Astrocyte (in vitro differentiated cells and primary cell): ENCODE results near the gene NBL1. TPM values are rescaled to one million over a fixed set of nuclear protein-coding genes. Genes with fewer than 3 reads are reported as not detected.

Source experiments
- DNase-seq: peaks from one replicate; pipeline ENCODE4 v3.0.0-alpha.2; 2010; ENCODE audit warnings: low read depth
- FAIRE-seq: peaks from 2 replicates; lab custom pipeline; 2011; peaks lifted over from hg19 to GRCh38; lab: Jason Lieb, UNC
- H2AFZ ChIP-seq: 2 replicates; pipeline ENCODE4 v1.6.0; 2012; ENCODE audit warnings: low read depth, low read length, inconsistent platforms
- H3K27ac ChIP-seq: 2 replicates; pipeline ENCODE4 v1.5.1; 2011; ENCODE audit warnings: low read depth, low read length, inconsistent platforms
- H3K27me3 ChIP-seq: 2 replicates; pipeline ENCODE4 v1.6.0; 2011; ENCODE audit warnings: low read length, inconsistent platforms; ENCODE audit not compliant: insufficient read depth
- H3K36me3 ChIP-seq: 2 replicates; pipeline ENCODE4 v1.5.1; 2011; ENCODE audit warnings: low read length, inconsistent platforms; ENCODE audit not compliant: insufficient read depth
- H3K4me1 ChIP-seq: 2 replicates; pipeline ENCODE4 v1.5.1; 2011; ENCODE audit warnings: low read length, inconsistent platforms; ENCODE audit not compliant: insufficient read depth
- H3K4me2 ChIP-seq: 2 replicates; pipeline ENCODE4 v1.6.0; 2012; ENCODE audit warnings: low read length, inconsistent platforms
- H3K4me3 ChIP-seq: 2 replicates; pipeline ENCODE4 v1.5.1; 2011; ENCODE audit warnings: low read depth, mild to moderate bottlenecking, low read length, inconsistent platforms; ENCODE audit not compliant: insufficient read depth
- H3K79me2 ChIP-seq: 2 replicates; pipeline ENCODE4 v1.6.0; 2012; ENCODE audit warnings: mild to moderate bottlenecking, low read length, inconsistent platforms; ENCODE audit not compliant: insufficient read depth
- H3K9ac ChIP-seq: 2 replicates; pipeline ENCODE4 v1.6.0; 2012; ENCODE audit warnings: mild to moderate bottlenecking, low read length, inconsistent platforms
- H3K9me3 ChIP-seq: 2 replicates; pipeline ENCODE4 v1.5.1; 2012; ENCODE audit warnings: low read depth, mild to moderate bottlenecking, low read length, inconsistent platforms; ENCODE audit not compliant: insufficient read depth
- H4K20me1 ChIP-seq: 2 replicates; pipeline ENCODE4 v1.6.0; 2012; ENCODE audit warnings: low read length, inconsistent platforms; ENCODE audit not compliant: insufficient read depth
- H3K27ac Mint-ChIP-seq: one replicate; pipeline ENCODE4 v1.8.0; 2021; ENCODE audit warnings: mild to moderate bottlenecking, mixed read lengths; ENCODE audit not compliant: unreplicated experiment
- H3K27me3 Mint-ChIP-seq: one replicate; pipeline ENCODE4 v1.8.0; 2021; ENCODE audit warnings: low read depth, mixed read lengths; ENCODE audit not compliant: unreplicated experiment
- H3K36me3 Mint-ChIP-seq: one replicate; pipeline ENCODE4 v1.8.0; 2021; ENCODE audit warnings: low read depth, mixed read lengths; ENCODE audit not compliant: unreplicated experiment
- H3K4me1 Mint-ChIP-seq: one replicate; pipeline ENCODE4 v1.8.0; 2021; ENCODE audit warnings: low read depth, mixed read lengths; ENCODE audit not compliant: unreplicated experiment
- H3K4me3 Mint-ChIP-seq: one replicate; pipeline ENCODE4 v1.8.0; 2021; ENCODE audit warnings: mild to moderate bottlenecking, moderate library complexity, mixed read lengths; ENCODE audit not compliant: unreplicated experiment
- H3K9me3 Mint-ChIP-seq: one replicate; pipeline ENCODE4 v1.8.0; 2021; ENCODE audit warnings: mild to moderate bottlenecking, mixed read lengths; ENCODE audit not compliant: unreplicated experiment
- CTCF ChIP-seq: IDR thresholded peaks from 2 replicates; pipeline ENCODE4 v1.5.1; 2011; ENCODE audit warnings: low read depth, mild to moderate bottlenecking, inconsistent platforms, low read length, moderate library complexity; ENCODE audit not compliant: insufficient read depth
- EZH2 ChIP-seq: IDR thresholded peaks from 2 replicates; pipeline ENCODE4 v1.6.1; 2012; ENCODE audit warnings: mild to moderate bottlenecking, low read length, inconsistent platforms; ENCODE audit not compliant: insufficient read depth
- total RNA-seq: library from RNA; stranded (reverse); gene quantifications from 2 replicates; pipeline ENCODE4 v1.2.1, GENCODE V29; 2021

NBL1 gene
- total RNA-seq, 1 donor from 2014 or later: 58.3 TPM

GRCh38 chr1:19668888-19669287 is 24.8 kb downstream of the NBL1 start:
- Mint-ChIP-seq H3K36me3 (peaks cover 2% of the 10 kb centered on the region), H3K4me1 (no peaks in the 10 kb centered on the region), H3K27me3 (peaks cover 72% of the 10 kb centered on the region), H3K27ac (no peak overlapping the region), H3K9me3 (no peaks in the 10 kb centered on the region), H3K4me3 (no peak overlapping the region)
- Histone ChIP-seq H4K20me1 (peaks cover 5% of the 10 kb centered on the region), H3K27ac (no peak overlapping the region), H3K4me2 (no peak overlapping the region), H3K79me2 (no peaks in the 10 kb centered on the region), H2AFZ (no peak overlapping the region), H3K27me3 (peaks cover 50% of the 10 kb centered on the region), H3K9me3 (no peaks in the 10 kb centered on the region), H3K4me3 (no peak overlapping the region), H3K36me3 (no peaks in the 10 kb centered on the region), H3K9ac (no peak overlapping the region), H3K4me1 (no peaks in the 10 kb centered on the region)
- no peak for FAIRE-seq
- DNase-seq: no peak
- no peak for TF ChIP-seq CTCF
- TF ChIP-seq EZH2: no peak

GRCh38 chr1:19670787-19671186 is 26.7 kb downstream of the NBL1 start:
- Histone ChIP-seq H3K79me2 (no peaks in the 10 kb centered on the region), H3K4me2 (no peak overlapping the region), H3K27ac (no peak overlapping the region), H2AFZ (no peak overlapping the region), H3K9me3 (no peaks in the 10 kb centered on the region), H3K9ac (no peak overlapping the region), H4K20me1 (no peaks in the 10 kb centered on the region), H3K4me3 (no peak overlapping the region), H3K27me3 (peaks cover 43% of the 10 kb centered on the region), H3K36me3 (no peaks in the 10 kb centered on the region), H3K4me1 (no peaks in the 10 kb centered on the region)
- TF ChIP-seq CTCF (no peak), EZH2 (no peak)
- peaks cover 2% of the 10 kb centered on the region for H3K36me3 Mint-ChIP-seq
- H3K27me3 Mint-ChIP-seq: peaks cover 84% of the 10 kb centered on the region
- FAIRE-seq (no peak), DNase-seq (no peak)
- H3K4me3 Mint-ChIP-seq: no peak overlapping the region
- no peaks in the 10 kb centered on the region for H3K9me3 Mint-ChIP-seq
- H3K27ac Mint-ChIP-seq: no peak overlapping the region
- no peaks in the 10 kb centered on the region for H3K4me1 Mint-ChIP-seq

- Histone ChIP-seq H3K79me2 (no peaks in the 10 kb centered on the region), H3K4me2 (no peak overlapping the region), H2AFZ (no peak overlapping the region), H3K27ac (no peak overlapping the region), H3K9ac (no peak overlapping the region), H3K36me3 (no peaks in the 10 kb centered on the region), H3K9me3 (no peaks in the 10 kb centered on the region), H3K4me1 (no peaks in the 10 kb centered on the region), H4K20me1 (no peaks in the 10 kb centered on the region), H3K4me3 (no peak overlapping the region), H3K27me3 (peaks cover 29% of the 10 kb centered on the region)
- H3K36me3 Mint-ChIP-seq: peaks cover 2% of the 10 kb centered on the region
- FAIRE-seq (no peak), DNase-seq (no peak)
- TF ChIP-seq EZH2 (no peak), CTCF (no peak)
- no peak overlapping the region for H3K27ac Mint-ChIP-seq
- H3K27me3 Mint-ChIP-seq: peaks cover 85% of the 10 kb centered on the region
- H3K4me1 Mint-ChIP-seq: no peaks in the 10 kb centered on the region
- no peak overlapping the region for H3K4me3 Mint-ChIP-seq
- H3K9me3 Mint-ChIP-seq: no peaks in the 10 kb centered on the region
These were observed 28.1 kb downstream of the NBL1 start for GRCh38 chr1:19672237-19672636.
